ENCODE data around the gene SESTD1. TPM values are rescaled to one million over a fixed set of nuclear protein-coding genes. Genes with fewer than 3 reads are reported as not detected.

SESTD1 gene
- total and polyA plus RNA-seq, 2 donors (not counting 1 experiment from before 2014, with no cell fraction given): 16.8 to 51.9 TPM

- Histone ChIP-seq H3K27ac (ENCODE audit: insufficient read depth, low read length) (no peak overlapping the region), H4K20me1 (ENCODE audit: control insufficient read depth, extremely low read depth, insufficient read depth, low read length) (no peaks in the 10 kb centered on the region), H3K4me1 (ENCODE audit: control insufficient read depth, extremely low read depth, insufficient read depth, low read length) (no peaks in the 10 kb centered on the region), H3K4me3 (replicated peaks in 1 of 4; ENCODE audit: control extremely low read depth in 1 of 4, insufficient read depth in 1 of 4, low read depth in 3 of 4, low read length in 4 of 4) (no peak overlapping the region), H3K9ac (ENCODE audit: insufficient read depth, low read length) (no peak overlapping the region), H3K79me2 (ENCODE audit: control insufficient read depth, insufficient read depth, low read length) (peaks cover 4% of the 10 kb centered on the region), H2AFZ (ENCODE audit: low read length) (no peak overlapping the region), H3K9me3 (ENCODE audit: control insufficient read depth, insufficient read depth, low read depth, low read length) (no peaks in the 10 kb centered on the region), H3K36me3 (ENCODE audit: control insufficient read depth, insufficient read depth, low read length) (no peaks in the 10 kb centered on the region), H3K27me3 (ENCODE audit: control insufficient read depth, insufficient read depth, low read length) (no peaks in the 10 kb centered on the region), H3K4me2 (ENCODE audit: extremely low read depth, insufficient read depth, low read length) (no peak overlapping the region)
- TF ChIP-seq CTCF (conservative IDR thresholded peaks at IDR 0.05 in 1 of 2, IDR thresholded peaks at IDR 0.05 in 1 of 2; ENCODE audit: low read depth in 1 of 2, low read length in 2 of 2): no peak
- no peak for TF ChIP-seq EZH2 (IDR thresholded peaks at IDR 0.05; ENCODE audit: low read length, missing control alignments)
- peak; percentile 11 to 34 for DNase-seq (ENCODE audit: low read depth in 2 of 2)
Observed at GRCh38 chr2:179268277-179268925, 3.8 kb upstream of the SESTD1 start.

GRCh38 chr2:179266271-179266670 lies 1.6 kb upstream of the SESTD1 start:
- Histone ChIP-seq H3K27ac (ENCODE audit: insufficient read depth, low read length) (no peak overlapping the region), H3K9ac (ENCODE audit: insufficient read depth, low read length) (no peak overlapping the region), H2AFZ (ENCODE audit: low read length) (no peak overlapping the region), H3K79me2 (ENCODE audit: control insufficient read depth, insufficient read depth, low read length) (peaks cover 20% of the 10 kb centered on the region), H3K27me3 (ENCODE audit: control insufficient read depth, insufficient read depth, low read length) (no peaks in the 10 kb centered on the region), H3K4me2 (ENCODE audit: extremely low read depth, insufficient read depth, low read length) (no peak overlapping the region), H3K9me3 (ENCODE audit: control insufficient read depth, insufficient read depth, low read depth, low read length) (no peaks in the 10 kb centered on the region), H4K20me1 (ENCODE audit: control insufficient read depth, extremely low read depth, insufficient read depth, low read length) (no peaks in the 10 kb centered on the region), H3K4me1 (ENCODE audit: control insufficient read depth, extremely low read depth, insufficient read depth, low read length) (no peaks in the 10 kb centered on the region), H3K36me3 (ENCODE audit: control insufficient read depth, insufficient read depth, low read length) (no peaks in the 10 kb centered on the region), H3K4me3 (replicated peaks in 1 of 4; ENCODE audit: control extremely low read depth in 1 of 4, insufficient read depth in 1 of 4, low read depth in 3 of 4, low read length in 4 of 4) (no peak overlapping the region)
- TF ChIP-seq CTCF (conservative IDR thresholded peaks at IDR 0.05 in 1 of 2, IDR thresholded peaks at IDR 0.05 in 1 of 2; ENCODE audit: low read depth in 1 of 2, low read length in 2 of 2) (no peak), EZH2 (IDR thresholded peaks at IDR 0.05; ENCODE audit: low read length, missing control alignments) (no peak)
- DNase-seq (ENCODE audit: low read depth in 2 of 2): peak in 1 of 2 donors; percentile 32

GRCh38 chr2:179265082-179265510 lies 464 bp upstream of the SESTD1 start:
- Histone ChIP-seq H3K36me3 (ENCODE audit: control insufficient read depth, insufficient read depth, low read length) (no peaks in the 10 kb centered on the region), H3K27ac (ENCODE audit: insufficient read depth, low read length) (peak overlapping the region; percentile 74), H4K20me1 (ENCODE audit: control insufficient read depth, extremely low read depth, insufficient read depth, low read length) (no peaks in the 10 kb centered on the region), H3K4me3 (replicated peaks in 1 of 4; ENCODE audit: control extremely low read depth in 1 of 4, insufficient read depth in 1 of 4, low read depth in 3 of 4, low read length in 4 of 4) (peak overlapping the region; percentile 39 to 83 (median 68)), H3K27me3 (ENCODE audit: control insufficient read depth, insufficient read depth, low read length) (no peaks in the 10 kb centered on the region), H3K79me2 (ENCODE audit: control insufficient read depth, insufficient read depth, low read length) (peaks cover 31% of the 10 kb centered on the region), H3K4me1 (ENCODE audit: control insufficient read depth, extremely low read depth, insufficient read depth, low read length) (no peaks in the 10 kb centered on the region), H3K9ac (ENCODE audit: insufficient read depth, low read length) (peak overlapping the region; percentile 83), H2AFZ (ENCODE audit: low read length) (peak overlapping the region; percentile 93), H3K9me3 (ENCODE audit: control insufficient read depth, insufficient read depth, low read depth, low read length) (no peaks in the 10 kb centered on the region), H3K4me2 (ENCODE audit: extremely low read depth, insufficient read depth, low read length) (peak overlapping the region; percentile 83)
- peak; percentile 47 to 63 for DNase-seq (ENCODE audit: low read depth in 2 of 2)
- TF ChIP-seq CTCF (conservative IDR thresholded peaks at IDR 0.05 in 1 of 2, IDR thresholded peaks at IDR 0.05 in 1 of 2; ENCODE audit: low read depth in 1 of 2, low read length in 2 of 2): no peak
- TF ChIP-seq EZH2 (IDR thresholded peaks at IDR 0.05; ENCODE audit: low read length, missing control alignments): no peak

Measured in fibroblast of lung (primary cell).